ENCODE results near the gene DMKN. TPM values are rescaled to one million over a fixed set of nuclear protein-coding genes. Genes with fewer than 3 reads are reported as not detected.

The DMKN gene
- total and polyA plus RNA-seq, 7 donors, result 5.5 to 39.0 (median 15.8) TPM

- peak overlapping the region; percentile 79 to 90 (median 88) for H3K27ac ChIP-seq
- H3K4me1 ChIP-seq, result peaks cover 0 to 29% (median 26%) of the 10 kb centered on the region in 4 donors
- H3K27me3 ChIP-seq, result no peaks in the 10 kb centered on the region
- H3K36me3 ChIP-seq, result peaks cover 0 to 16% (median 0%) of the 10 kb centered on the region in 4 donors
- TF ChIP-seq, protein P1, sequence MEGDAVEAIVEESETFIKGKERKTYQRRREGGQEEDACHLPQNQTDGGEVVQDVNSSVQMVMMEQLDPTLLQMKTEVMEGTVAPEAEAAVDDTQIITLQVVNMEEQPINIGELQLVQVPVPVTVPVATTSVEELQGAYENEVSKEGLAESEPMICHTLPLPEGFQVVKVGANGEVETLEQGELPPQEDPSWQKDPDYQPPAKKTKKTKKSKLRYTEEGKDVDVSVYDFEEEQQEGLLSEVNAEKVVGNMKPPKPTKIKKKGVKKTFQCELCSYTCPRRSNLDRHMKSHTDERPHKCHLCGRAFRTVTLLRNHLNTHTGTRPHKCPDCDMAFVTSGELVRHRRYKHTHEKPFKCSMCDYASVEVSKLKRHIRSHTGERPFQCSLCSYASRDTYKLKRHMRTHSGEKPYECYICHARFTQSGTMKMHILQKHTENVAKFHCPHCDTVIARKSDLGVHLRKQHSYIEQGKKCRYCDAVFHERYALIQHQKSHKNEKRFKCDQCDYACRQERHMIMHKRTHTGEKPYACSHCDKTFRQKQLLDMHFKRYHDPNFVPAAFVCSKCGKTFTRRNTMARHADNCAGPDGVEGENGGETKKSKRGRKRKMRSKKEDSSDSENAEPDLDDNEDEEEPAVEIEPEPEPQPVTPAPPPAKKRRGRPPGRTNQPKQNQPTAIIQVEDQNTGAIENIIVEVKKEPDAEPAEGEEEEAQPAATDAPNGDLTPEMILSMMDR (IDR thresholded peaks at IDR 0.05), result no peak
- TF ChIP-seq POLR2A (IDR thresholded peaks at IDR 0.05) (no peak), POLR2AphosphoS5 (IDR thresholded peaks at IDR 0.05) (no peak), EP300 (IDR thresholded peaks at IDR 0.05) (no peak)
- 2% methylated on average over 27 of the region's 27 CpGs for WGBS, 2 donors
- H3K9me3 ChIP-seq, result no peaks in the 10 kb centered on the region
- DNase-seq, result peak; percentile 70
- intact Hi-C loops (cut with DNase I), result loop anchor here (1.0 to 5.0 kb wide), 4 partner anchors 66 to 171 kb away; partner anchors contain the start of genes COX6B1, HAUS5 and RBM42
- peak overlapping the region; percentile 68 to 97 (median 90) for H3K4me3 ChIP-seq
Measured at GRCh38 chr19:35545855-35546381, 32.5 kb upstream of the DMKN start.

DNA sequence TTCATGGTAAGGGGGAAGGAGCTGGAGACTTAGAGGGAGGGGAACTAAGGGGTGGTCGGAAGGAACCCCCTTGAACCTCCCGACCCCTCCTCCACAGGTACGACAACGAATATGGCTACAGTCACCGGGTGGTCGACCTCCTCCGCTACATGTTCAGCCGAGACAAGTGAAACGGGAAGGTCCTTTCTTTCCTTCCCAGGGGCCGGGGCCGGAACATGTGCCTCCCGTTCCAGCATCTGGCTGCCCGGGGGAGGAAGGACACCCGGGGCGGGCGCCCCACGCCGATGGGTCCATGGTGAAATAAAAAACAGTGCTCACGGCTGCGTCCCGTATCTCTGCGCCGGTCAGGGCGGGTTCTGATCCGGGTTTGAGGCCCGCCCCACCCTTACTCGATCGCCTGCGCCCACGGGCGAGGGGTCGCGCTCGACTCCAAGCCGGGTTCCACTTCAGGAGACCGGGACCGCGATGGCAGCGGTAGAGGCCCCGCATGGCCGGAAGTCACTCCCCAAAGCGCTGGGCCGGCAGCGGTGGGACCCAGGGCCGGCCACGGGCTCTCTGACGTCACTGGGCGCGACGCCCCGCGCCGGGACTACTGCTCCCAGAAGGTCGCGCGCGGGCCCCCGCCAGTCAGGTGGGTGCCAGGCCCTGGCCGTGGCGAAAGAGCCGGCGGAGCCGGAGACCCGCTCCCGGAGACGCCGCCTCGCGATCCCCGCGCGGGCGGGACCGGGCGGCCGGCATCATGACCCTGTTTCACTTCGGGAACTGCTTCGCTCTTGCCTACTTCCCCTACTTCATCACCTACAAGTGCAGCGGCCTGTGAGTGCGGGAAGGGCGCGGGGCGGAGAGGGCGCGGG, 31.8 kb upstream of the DMKN start, which contains the start of gene TMEM147:
TSS of gene TMEM147 (plus strand) at position 626 of the 854 bp plus-strand sequence. CDS start at position 740, 114 bp downstream.
- intact Hi-C loops (cut with DNase I), result loop anchor here (1.0 to 5.0 kb wide), 4 partner anchors 67 to 172 kb away; partner anchors contain the start of genes COX6B1, HAUS5 and RBM42
- Histone ChIP-seq H3K9me3 (no peaks in the 10 kb centered on the region), H3K27me3 (no peaks in the 10 kb centered on the region), H3K4me3 (peak within 1 kb of the TSS; percentile 68 to 97 (median 90)), H3K27ac (peak within 1 kb of the TSS; percentile 79 to 90 (median 88)), H3K4me1 (peaks cover 0 to 29% (median 26%) of the 10 kb centered on the region in 4 donors), H3K36me3 (peaks cover 0 to 16% (median 0%) of the 10 kb centered on the region in 4 donors)
- 0 to 1% methylated on average over 85 of the region's 85 CpGs for WGBS, 2 donors
- peak; percentile 96 for DNase-seq
- TF ChIP-seq EP300 (IDR thresholded peaks at IDR 0.05) (peak in 1 of 4 donors; percentile 59), POLR2AphosphoS5 (IDR thresholded peaks at IDR 0.05) (peak; percentile 50 to 77 (median 70)), POLR2A (IDR thresholded peaks at IDR 0.05) (peak in 1 of 2 donors; percentile 23)
- TF ChIP-seq, protein P1 (IDR thresholded peaks at IDR 0.05), result no peak

DNA sequence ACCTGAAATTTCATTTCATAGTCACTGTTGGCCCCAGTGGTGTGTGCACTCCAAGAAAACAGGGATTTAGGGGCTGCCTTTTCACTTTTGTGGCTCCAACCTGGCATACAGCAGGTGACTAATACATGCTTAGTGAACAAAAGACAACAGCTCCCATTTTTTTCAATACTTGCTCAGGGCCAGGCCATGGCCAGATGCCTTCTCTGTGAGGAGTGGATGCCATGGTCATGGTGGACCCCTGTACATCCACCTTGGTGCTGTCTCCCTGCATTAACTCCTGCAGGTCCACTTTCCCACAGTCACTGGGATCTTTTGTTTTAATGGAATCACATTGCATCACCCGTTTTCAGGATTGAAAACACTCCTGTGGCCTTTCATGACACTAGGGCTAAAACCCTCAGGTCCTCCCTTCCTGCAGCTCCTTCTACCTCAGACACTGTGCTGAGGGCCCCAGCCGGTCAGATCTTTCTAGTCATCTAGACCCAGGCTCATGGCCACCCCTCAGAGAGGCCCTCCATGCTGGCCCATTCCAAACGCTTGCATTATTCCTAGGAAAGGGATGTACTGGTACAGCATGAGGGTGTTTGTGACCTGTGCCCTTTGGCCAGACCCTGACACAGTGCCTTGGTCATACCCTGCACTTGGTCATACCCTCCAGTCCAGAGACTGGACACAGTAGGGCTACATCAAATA, 30.8 kb upstream of the DMKN start:
- Histone ChIP-seq H3K27me3 (no peaks in the 10 kb centered on the region), H3K36me3 (peaks cover 0 to 16% (median 0%) of the 10 kb centered on the region in 4 donors), H3K4me1 (peaks cover 0 to 29% (median 26%) of the 10 kb centered on the region in 4 donors), H3K4me3 (peak overlapping the region in 3 of 4 donors; percentile 68 to 97 (median 91)), H3K27ac (peak overlapping the region in 2 of 4 donors; percentile 87 to 89), H3K9me3 (no peaks in the 10 kb centered on the region)
- no peak for DNase-seq
- 82 to 86% methylated on average over 3 of the region's 3 CpGs for WGBS, 2 donors
- intact Hi-C loops (cut with DNase I), result no loop called here
- TF ChIP-seq, protein P1 (IDR thresholded peaks at IDR 0.05), result no peak
- TF ChIP-seq POLR2A (IDR thresholded peaks at IDR 0.05) (no peak), POLR2AphosphoS5 (IDR thresholded peaks at IDR 0.05) (no peak)

- TF ChIP-seq POLR2A (IDR thresholded peaks at IDR 0.05), result no peak
- TF ChIP-seq POLR2AphosphoS5 (IDR thresholded peaks at IDR 0.05), result no peak
- TF ChIP-seq, protein P1 (IDR thresholded peaks at IDR 0.05), result no peak
- no peak for TF ChIP-seq EP300 (IDR thresholded peaks at IDR 0.05)
- no peaks in the 10 kb centered on the region for H3K9me3 ChIP-seq
- no peaks in the 10 kb centered on the region for H3K27me3 ChIP-seq
- H3K4me1 ChIP-seq, result peaks cover 0 to 29% (median 26%) of the 10 kb centered on the region in 4 donors
- no peak overlapping the region for H3K27ac ChIP-seq
- no peak overlapping the region for H3K4me3 ChIP-seq
- WGBS, 2 donors, result 97 to 98% methylated on average over 15 of the region's 15 CpGs
- H3K36me3 ChIP-seq, result peaks cover 0 to 16% (median 0%) of the 10 kb centered on the region in 4 donors
- intact Hi-C loops (cut with DNase I), result no loop called here
- no peak for DNase-seq
Measured at GRCh38 chr19:35543280-35544109, 30.0 kb upstream of the DMKN start.
